SH-SY5Y (cell line): Measurements from ENCODE around the gene CFAP107.

Experiments
- GATA2 ChIP-seq: IDR thresholded peaks from 2 replicates; pipeline ENCODE4 v1.6.1; 2011; ENCODE audit warnings: mild to moderate bottlenecking, low read depth, low read length
- GATA3 ChIP-seq: IDR thresholded peaks from 2 replicates; pipeline ENCODE4 v1.6.1; 2011; ENCODE audit warnings: low read depth, mild to moderate bottlenecking, low read length, moderate library complexity

GRCh38 chr1:12708396-12709090 lies 37.5 kb upstream of the CFAP107 start:
- no peak for TF ChIP-seq GATA2
- no peak for TF ChIP-seq GATA3
